Fibroblast of lung (primary cell): ENCODE data around the gene RNASE8.

Source experiments
- CTCF ChIP-seq, 2 donors: IDR thresholded peaks in 1 of 2; conservative IDR thresholded peaks in 1 of 2; 1 replicate in 1 of 2; 2 replicates in 1 of 2; pipeline ENCODE4 v1.5.1; 2011 to 2012; ENCODE audit warnings: low read length in 2 of 2, control low read depth in 1 of 2, inconsistent platforms in 1 of 2, low read depth in 1 of 2, mild to moderate bottlenecking in 1 of 2
- EZH2 ChIP-seq: IDR thresholded peaks from 2 replicates; pipeline ENCODE4 v1.5.1; 2012; ENCODE audit warnings: low read length, control low read depth, mild to moderate bottlenecking; ENCODE audit errors: missing control alignments

GRCh38 chr14:21078287-21078686, 20.7 kb downstream of the RNASE8 start:
- no peak for TF ChIP-seq EZH2
- TF ChIP-seq CTCF (conservative IDR thresholded peaks at IDR 0.05 in 1 of 2, IDR thresholded peaks at IDR 0.05 in 1 of 2; ENCODE audit: low read depth in 1 of 2, low read length in 2 of 2): no peak
